ENCODE data around the gene CDC42BPB.
"Not testable (repeated sequence)": the region's sequence is repeated elsewhere in the genome, so short reads cannot be mapped to it uniquely, and the experiment has no call there.

The CDC42BPB gene

DNA sequence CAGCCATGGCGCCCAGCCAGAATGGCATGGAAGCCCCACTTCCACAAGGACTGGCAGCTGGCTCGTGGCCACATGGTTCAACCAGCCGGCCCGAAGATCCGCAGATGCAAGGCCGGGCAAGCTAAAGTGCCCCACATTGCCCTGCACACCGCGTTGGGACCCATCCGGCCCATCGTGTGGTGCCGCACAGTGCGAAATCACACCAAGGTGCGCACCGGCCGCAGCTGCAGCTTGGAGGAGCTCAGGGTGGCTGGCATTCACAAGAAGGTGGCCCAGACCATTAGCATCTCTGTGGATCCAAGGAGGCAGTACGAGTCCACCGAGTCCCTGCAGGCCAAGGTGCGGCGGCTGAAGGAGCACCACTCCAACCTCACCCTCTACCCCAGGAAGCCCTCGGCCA is 15.9 kb downstream of the CDC42BPB start:
- no peak for DNase-seq

- DNase-seq, result no peak
Observed at GRCh38 chr14:103033681-103034096, 23.7 kb downstream of the CDC42BPB start.

- no peak for DNase-seq
Observed at GRCh38 chr14:103031956-103032355, 25.4 kb downstream of the CDC42BPB start.

DNA sequence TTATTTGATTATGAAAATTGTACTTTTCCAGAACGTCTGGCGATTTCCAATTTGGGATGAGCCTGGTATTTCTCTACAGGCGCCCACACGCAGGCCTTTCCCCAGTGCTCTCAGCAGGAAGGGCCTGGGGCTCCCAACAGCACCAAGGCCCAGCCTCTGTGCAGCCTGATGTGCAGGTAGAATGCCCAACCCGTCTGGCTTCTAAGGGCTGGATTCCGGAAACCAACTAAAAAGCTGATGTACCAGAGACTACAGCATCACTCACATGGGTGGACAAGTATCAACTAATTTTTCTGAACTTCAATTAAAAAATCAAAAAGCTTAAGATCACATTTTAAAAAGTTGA is 25.8 kb downstream of the CDC42BPB start:
- DNase-seq, result no peak

- DNase-seq, result no peak
Observed at GRCh38 chr14:103030741-103031565, 26.4 kb downstream of the CDC42BPB start.

DNA sequence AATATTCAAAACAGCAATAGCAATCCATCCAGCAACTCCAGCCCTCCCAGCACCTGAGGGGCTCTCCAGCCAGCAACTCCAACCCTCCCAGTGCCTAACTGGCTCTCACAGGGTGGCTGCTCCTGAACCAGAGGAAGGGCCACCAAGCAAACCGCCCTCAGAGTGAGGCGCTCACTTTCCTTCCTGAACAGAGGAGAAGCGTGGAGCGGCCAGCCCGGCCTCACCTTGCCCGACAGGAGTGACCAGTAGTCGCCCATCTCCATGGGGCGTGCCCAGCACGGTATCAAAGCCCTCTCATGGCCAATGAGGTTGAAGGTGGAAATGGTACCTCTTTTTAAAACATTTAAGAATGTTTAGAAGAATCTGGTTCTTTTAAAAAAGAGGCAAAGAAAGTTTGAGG is 27.4 kb downstream of the CDC42BPB start:
- DNase-seq, result no peak

GRCh38 chr14:103028772-103029171 is 28.6 kb downstream of the CDC42BPB start:
- DNase-seq, result no peak

- DNase-seq, result no peak
Observed at GRCh38 chr14:103028161-103028767, 29.1 kb downstream of the CDC42BPB start.

- no peak for DNase-seq
Observed at GRCh38 chr14:103027451-103027850, 29.9 kb downstream of the CDC42BPB start.

DNA sequence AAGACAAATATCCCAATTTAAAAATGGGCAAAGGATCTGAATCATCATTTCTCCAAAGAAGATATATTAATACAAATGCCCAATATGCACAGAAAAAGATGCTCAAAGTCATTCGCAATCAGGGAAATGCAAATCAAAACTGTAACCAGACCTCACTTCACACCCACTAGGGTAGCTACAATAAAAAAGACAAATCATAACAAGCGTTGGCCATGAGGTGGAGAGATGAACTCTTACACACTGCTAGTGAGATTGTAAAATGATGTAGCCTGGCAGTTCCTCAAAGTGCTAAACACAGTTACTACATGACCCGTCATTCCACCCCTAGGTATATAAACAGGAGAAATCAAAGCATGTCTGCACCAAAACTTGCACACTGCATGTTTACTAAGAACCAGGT is 30.4 kb downstream of the CDC42BPB start:
- no peak for DNase-seq

DNA sequence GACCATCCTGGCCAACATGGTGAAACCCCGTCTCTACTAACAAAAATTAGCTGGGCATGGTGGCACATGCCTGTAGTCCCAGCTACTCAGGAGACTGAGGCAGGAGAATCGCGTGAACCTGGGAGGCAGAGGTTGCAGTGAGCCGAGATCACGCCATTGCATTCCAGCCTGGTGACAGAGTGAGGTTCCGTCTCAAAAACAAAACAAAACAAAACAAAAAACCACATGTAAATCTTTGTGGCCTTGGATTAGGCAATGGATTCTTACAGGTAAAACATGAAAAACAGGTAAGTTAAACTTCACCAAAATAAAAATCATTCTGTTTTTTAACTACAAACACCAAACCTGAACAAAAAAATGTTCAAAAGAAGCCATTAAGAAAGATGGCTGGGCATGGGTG is 31.2 kb downstream of the CDC42BPB start:
- DNase-seq, result not testable (repeated sequence)

DNA sequence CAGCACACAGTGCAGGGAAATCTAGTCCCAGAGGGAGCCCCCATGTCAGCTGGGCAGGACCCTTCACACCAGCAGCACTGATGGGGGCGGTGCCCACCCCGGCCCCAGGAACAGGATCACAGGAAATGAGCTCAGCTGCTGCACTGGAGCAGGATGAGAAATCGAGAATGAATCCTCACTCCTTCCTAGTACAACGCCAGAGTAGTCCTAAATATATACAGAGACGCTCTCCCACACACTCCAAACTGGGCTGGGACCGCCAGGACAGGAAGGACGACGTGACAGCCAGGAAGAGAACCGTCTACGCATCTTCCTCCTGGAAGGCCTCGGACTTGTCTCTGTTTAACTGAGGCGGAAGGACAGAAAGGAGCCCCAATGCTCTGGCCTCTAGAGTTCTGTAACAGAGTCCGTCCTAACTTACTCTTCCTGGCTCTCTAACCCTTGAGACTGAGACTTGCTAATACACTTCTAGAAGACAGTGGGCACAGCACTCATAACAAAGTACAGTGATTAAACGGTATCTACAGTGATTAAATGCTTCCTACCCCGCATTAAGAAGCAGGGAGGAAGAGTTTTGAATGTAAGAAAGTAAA is 33.4 kb downstream of the CDC42BPB start:
- DNase-seq, result no peak

DNA sequence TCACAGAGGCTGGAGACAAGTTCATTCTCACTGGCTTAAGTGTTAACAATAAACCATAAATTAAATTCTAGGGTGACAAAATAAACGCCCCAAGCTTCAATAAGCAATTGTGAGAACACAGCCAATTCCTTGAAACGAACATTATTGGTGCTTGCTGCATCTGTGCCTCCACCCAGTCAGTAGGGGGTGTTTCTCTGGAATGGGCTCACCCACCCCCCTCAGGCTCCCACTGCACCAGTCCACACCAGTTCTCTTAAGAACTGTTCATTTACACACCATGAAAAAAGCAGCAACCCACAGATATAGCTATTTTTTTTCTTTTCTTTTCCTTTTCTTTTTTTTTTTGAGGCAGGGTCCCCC is 34.7 kb downstream of the CDC42BPB start:
- DNase-seq, result no peak

GRCh38 chr14:103022002-103022684 is 35.2 kb downstream of the CDC42BPB start:
- DNase-seq, result no peak

DNA sequence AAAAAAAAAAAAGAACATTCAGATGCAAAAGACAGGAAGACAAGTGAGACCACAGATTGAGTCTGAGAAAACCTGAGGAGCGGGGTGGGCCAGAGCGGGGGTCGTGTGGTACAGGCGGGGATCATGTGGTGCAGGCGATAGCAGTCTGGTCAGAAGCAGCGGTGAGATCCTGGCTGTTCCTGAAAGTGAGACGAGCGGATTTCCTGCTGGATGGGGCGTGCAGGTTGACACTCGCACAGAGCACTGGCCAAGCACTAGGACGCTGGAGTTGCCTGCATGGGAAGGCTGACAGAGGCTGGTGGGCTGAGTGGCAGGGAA is 35.7 kb downstream of the CDC42BPB start:
- no peak for DNase-seq

DNA sequence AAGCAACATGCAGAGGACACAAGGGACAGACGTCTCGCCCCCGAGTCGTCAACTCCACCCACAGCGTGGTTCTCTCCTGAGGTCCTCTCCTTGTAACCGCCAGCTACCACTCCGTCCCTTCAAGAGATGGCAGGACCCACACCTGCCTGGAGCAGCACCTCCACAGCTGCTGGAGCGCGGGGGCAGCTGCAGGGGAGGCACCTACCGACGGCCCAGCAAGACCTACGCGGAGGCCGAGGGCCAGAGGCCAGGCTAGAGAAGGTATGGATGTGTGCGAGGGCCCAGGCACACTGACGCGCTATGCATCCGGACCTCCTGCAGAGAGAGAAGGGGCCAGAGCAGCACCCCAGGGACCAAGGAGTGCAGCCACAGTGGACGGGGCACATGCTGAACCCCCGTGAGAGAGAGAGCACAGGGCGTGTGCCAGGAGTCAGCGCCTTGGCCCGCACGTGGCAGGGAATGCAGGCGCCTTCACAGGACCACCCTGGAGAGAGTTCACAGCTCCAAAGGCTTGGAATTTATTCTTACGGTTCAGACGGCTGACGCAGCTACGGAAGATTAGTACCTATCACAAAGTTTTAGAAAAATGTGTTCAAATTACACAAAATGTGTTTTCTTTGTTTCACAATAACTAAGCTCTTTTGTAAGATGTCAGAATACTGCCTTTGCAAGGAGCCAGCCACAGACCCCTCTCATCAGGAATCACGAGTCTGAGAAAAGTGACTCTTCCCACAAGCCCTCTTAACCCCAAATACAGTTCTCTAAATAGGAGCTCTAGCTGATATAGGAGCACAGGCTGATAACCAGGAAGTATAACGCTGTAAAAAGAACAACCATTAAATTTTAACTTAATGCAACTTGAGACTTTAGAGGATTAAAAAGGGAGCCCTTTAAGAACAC is 36.8 kb downstream of the CDC42BPB start:
- DNase-seq, result no peak

DNA sequence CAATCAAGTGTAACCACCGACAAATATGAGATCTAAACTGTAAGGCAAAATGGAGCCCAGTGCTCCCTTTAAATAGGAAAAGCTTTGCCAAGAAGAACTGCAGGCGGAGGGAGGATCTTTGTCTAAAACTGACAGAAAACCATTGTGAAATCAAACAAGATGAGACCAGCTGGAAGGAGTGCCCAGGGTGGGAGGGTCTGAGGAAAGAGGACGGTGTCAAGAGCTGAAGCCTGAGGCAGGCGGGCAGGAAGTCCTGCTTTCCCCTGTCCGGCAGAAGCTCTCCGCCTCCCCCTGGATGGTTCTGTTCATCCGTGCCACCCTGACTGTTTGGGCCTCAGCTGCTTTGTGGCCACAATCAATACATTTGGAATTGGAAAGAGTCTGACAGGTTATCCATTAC is 37.5 kb downstream of the CDC42BPB start:
- DNase-seq, result no peak

DNA sequence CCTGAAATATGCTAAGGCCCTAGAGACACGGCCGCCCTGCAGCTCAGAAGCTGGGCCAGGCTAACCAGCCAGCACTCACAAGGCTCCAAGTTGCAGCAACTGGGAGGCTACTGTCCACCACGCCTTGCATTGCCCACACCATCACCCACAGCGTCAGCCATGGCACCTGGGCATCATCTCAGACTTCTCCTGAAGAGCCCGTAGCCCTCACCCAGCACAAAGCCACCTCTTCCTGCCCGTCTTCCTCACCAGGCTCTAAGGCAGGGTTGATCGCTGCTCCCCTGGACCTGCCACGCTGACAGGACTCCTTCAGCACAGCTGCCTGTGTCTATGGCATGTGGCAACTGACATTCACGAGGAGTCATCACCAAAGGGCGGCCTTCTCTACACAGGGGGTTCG is 38.1 kb downstream of the CDC42BPB start:
- no peak for DNase-seq

- no peak for DNase-seq
Observed at GRCh38 chr14:103016594-103016993, 40.8 kb downstream of the CDC42BPB start.

DNA sequence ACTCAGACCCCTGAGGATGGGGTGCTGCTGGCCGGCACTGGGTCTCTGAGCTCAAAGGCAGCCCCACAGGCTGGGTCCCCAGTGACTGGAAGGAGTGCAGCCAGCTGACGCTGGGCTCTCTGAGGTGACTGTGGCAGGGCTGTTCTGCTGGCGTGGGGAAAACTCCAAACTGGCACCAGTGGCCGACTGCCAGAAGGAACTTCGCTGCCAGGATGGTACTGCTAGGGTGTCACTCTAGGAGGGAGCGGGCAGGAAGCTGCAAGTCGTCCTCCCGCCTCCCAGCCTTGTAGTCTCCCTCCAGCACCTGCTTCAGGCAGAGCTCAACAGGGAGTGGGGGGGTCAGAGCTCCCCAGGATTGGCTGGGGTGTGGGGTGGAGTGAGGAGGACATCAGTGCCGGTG is 41.3 kb downstream of the CDC42BPB start:
- DNase-seq, result no peak

GRCh38 chr14:103015426-103015825 is 41.9 kb downstream of the CDC42BPB start:
- no peak for DNase-seq

GRCh38 chr14:103014466-103015228 is 42.7 kb downstream of the CDC42BPB start:
- peak; percentile 33 for DNase-seq
